Thoracic aorta (tissue), 2 donors: ENCODE results near the gene PABPN1L. TPM values are rescaled to one million over a fixed set of nuclear protein-coding genes. Genes with fewer than 3 reads are reported as not detected.

Experiments used
- ATAC-seq: fragments of 150-250 bp; one replicate; pipeline ENCODE4 v1.8.0; 2017; ENCODE audit warnings: low read depth; ENCODE audit not compliant: insufficient number of reproducible peaks, low FRiP score
- DNase-seq: peaks from one replicate; pipeline ENCODE4 v3.0.0-alpha.2; 2020; ENCODE audit warnings: low spot score
- H3K27ac ChIP-seq, 2 donors: fragments of 200-600 bp; sonication (generic); 1 replicate in 1 of 2; 2 replicates in 1 of 2; pipeline ENCODE4 v1.5.1; 2016; ENCODE audit warnings: mild to moderate bottlenecking in 2 of 2, moderate library complexity in 2 of 2
- H3K27me3 ChIP-seq: fragments of 200-600 bp; sonication (generic); replicated peaks from 2 replicates; pipeline ENCODE4 v1.6.0; 2016; ENCODE audit warnings: mild to moderate bottlenecking; ENCODE audit not compliant: insufficient read depth
- H3K36me3 ChIP-seq: fragments of 200-600 bp; sonication (generic); one replicate; pipeline ENCODE4 v1.5.1; 2016
- H3K4me1 ChIP-seq, 2 donors: fragments of 200-600 bp; sonication (generic); 1 replicate in 1 of 2; 2 replicates in 1 of 2; pipeline versions ENCODE4 v1.5.1 to v1.6.0; 2016; ENCODE audit warnings: low read depth in 2 of 2, mild to moderate bottlenecking in 1 of 2; ENCODE audit not compliant: control insufficient read depth in 1 of 2
- H3K4me3 ChIP-seq: fragments of 200-600 bp; sonication (generic); 2 replicates; pipeline ENCODE4 v1.5.1; 2016; ENCODE audit warnings: mild to moderate bottlenecking
- H3K9me3 ChIP-seq: fragments of 200-600 bp; sonication (generic); 2 replicates; pipeline ENCODE4 v1.5.1; 2016
- total RNA-seq, 2 donors: library from RNA; depleted of rRNA; stranded (reverse); fragments of >200 nt; gene quantifications; one replicate each; pipeline versions ENCODE4 v1.1.0 to v1.2.3, GENCODE V29; 2016
- TF ChIP-seq, protein P1 (sequence below): fragments of 200-600 bp; sonication (generic); IDR thresholded peaks from one replicate; pipeline ENCODE4 v1.5.1; 2019; ENCODE audit warnings: antibody characterized with exemption

Gene PABPN1L
- total RNA-seq, 2 donors from 2014 or later: not detected

DNA sequence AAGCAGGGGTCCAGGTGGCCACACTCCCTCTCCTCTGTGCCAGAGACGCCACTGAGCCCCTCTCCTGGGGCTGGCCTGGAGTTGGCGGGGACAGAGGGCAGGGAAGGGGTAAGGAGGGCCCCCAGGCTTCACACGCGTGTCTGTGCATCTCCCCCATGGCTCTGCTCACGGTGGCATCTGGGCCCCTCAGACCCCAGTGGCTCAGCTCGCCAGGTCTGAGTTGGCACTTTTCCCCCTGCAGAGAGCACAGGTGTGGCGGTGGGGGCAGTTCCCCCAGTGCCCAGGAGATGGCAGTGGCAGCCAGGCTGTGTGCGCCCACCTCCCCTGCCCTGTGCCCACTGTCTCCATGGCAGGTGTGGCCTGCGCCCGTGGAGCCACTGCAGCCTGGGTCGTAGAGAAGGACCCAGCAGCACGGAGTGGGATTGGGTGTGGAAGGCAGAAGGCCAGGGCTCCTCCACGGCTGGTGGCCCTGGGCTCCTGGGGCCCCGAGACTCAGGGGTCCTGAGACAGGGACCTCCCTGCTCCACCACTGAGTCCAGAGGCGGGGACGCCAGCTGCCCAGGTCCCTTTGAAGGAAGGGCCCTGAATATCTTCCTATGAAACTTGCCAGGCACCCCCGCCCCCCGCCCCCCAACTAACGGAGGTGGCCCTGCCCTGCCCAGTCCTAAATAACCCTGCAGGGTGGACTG, 50.4 kb downstream of the PABPN1L start:
- H3K36me3 ChIP-seq: no peaks in the 10 kb centered on the region
- TF ChIP-seq, protein P1, sequence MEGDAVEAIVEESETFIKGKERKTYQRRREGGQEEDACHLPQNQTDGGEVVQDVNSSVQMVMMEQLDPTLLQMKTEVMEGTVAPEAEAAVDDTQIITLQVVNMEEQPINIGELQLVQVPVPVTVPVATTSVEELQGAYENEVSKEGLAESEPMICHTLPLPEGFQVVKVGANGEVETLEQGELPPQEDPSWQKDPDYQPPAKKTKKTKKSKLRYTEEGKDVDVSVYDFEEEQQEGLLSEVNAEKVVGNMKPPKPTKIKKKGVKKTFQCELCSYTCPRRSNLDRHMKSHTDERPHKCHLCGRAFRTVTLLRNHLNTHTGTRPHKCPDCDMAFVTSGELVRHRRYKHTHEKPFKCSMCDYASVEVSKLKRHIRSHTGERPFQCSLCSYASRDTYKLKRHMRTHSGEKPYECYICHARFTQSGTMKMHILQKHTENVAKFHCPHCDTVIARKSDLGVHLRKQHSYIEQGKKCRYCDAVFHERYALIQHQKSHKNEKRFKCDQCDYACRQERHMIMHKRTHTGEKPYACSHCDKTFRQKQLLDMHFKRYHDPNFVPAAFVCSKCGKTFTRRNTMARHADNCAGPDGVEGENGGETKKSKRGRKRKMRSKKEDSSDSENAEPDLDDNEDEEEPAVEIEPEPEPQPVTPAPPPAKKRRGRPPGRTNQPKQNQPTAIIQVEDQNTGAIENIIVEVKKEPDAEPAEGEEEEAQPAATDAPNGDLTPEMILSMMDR: peak; percentile 33
- H3K4me1 ChIP-seq: peaks cover 0 to 17% of the 10 kb centered on the region in 2 donors
- H3K4me3 ChIP-seq: no peak overlapping the region
- DNase-seq: no peak
- H3K9me3 ChIP-seq: no peaks in the 10 kb centered on the region
- H3K27me3 ChIP-seq: no peaks in the 10 kb centered on the region
- no peak for ATAC-seq
- H3K27ac ChIP-seq: no peak overlapping the region

DNA sequence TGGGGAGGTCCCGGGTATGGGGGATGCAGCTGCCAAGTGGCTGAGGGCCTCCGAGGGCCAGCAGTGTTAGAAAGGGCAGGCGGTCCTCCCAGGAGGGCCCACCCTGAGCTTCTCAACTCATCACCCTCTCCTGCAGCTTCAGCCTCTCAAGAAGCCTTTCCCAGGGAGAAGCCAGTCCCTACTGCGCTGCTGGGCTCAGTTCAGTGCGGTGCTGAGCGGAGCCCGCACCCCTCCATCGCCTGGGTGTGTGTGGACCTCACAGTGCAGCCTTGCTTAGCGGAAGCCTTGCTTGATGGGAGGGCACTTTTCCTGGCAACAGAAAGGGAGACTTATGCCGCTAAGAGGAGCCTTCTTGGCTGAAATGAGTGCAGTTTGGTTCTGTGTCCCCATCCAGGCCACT, 51.2 kb downstream of the PABPN1L start:
- Histone ChIP-seq H3K27me3 (no peaks in the 10 kb centered on the region), H3K27ac (no peak overlapping the region), H3K4me1 (peaks cover 7 to 25% of the 10 kb centered on the region in 2 donors), H3K36me3 (no peaks in the 10 kb centered on the region), H3K4me3 (no peak overlapping the region), H3K9me3 (no peaks in the 10 kb centered on the region)
- ATAC-seq (no peak), DNase-seq (no peak)
- TF ChIP-seq, protein P1: no peak

DNA sequence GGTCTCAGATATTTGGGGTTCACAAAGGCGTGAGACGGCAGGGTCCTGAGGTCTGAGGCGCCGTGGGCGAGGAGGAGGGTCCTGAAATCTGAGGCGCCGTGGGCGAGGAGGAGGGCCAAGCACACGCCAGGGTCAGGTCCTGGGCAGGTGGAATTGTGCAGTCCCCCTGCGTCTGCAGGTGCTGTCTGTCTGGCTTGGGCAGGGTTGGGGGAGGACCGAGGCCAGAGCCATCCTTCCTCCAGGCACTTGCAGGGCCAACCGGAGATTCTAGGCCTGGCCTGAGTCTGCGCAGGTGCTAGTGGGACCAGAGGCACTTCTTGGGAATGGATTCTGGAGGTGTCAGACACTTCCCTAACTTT, 52.3 kb downstream of the PABPN1L start:
- no peak overlapping the region for H3K27ac ChIP-seq
- ATAC-seq (no peak), DNase-seq (no peak)
- peaks cover 8% of the 10 kb centered on the region for H3K36me3 ChIP-seq
- peaks cover 11 to 34% of the 10 kb centered on the region in 2 donors for H3K4me1 ChIP-seq
- H3K4me3 ChIP-seq: no peak overlapping the region
- H3K9me3 ChIP-seq: no peaks in the 10 kb centered on the region
- TF ChIP-seq, protein P1: no peak
- no peaks in the 10 kb centered on the region for H3K27me3 ChIP-seq

Other genes with a start within 250 kb of the PABPN1L start
- under 1 TPM in 1 of 2 donors, not detected in 1; 0.92 TPM for gene IL17C, start 228.1 kb downstream of the PABPN1L start, total RNA-seq
- 100 to 1,000 TPM; 169 to 295 TPM for gene CYBA, start 215.6 kb downstream of the PABPN1L start, total RNA-seq
- 10 to 100 TPM; 22.4 to 38.9 TPM for gene MVD, start 203.6 kb downstream of the PABPN1L start, total RNA-seq
- under 1 TPM in 1 of 2 donors, not detected in 1; 0.27 TPM for gene SNAI3, start 180.2 kb downstream of the PABPN1L start, total RNA-seq
- gene RNF166, start 160.3 kb downstream of the PABPN1L start, total RNA-seq: 10 to 100 TPM; 20.7 to 36.6 TPM
- 10 to 100 TPM; 11.1 to 21.0 TPM for gene CTU2, start 160.2 kb downstream of the PABPN1L start, total RNA-seq
- gene PIEZO1, start 81.4 kb downstream of the PABPN1L start, total RNA-seq: 100 to 1,000 TPM; 108 to 179 TPM
- under 1 TPM in 1 of 2 donors, not detected in 1; 0.71 TPM for gene CDT1, start 62.9 kb downstream of the PABPN1L start, total RNA-seq
- 10 to 100 TPM; 45.5 to 80.7 TPM for gene APRT, start 54.7 kb downstream of the PABPN1L start, total RNA-seq
- 10 to 100 TPM; 24.8 to 38.7 TPM for gene GALNS, start 9.7 kb downstream of the PABPN1L start, total RNA-seq
- 10 to 100 TPM; 12.4 to 31.4 TPM for gene TRAPPC2L, start 9.5 kb downstream of the PABPN1L start, total RNA-seq
- gene CBFA2T3, start 110.5 kb upstream of the PABPN1L start, total RNA-seq: 1 to 10 TPM; 3.9 to 6.6 TPM
- 10 to 100 TPM; 24.1 to 41.7 TPM for gene ACSF3, start 227.2 kb upstream of the PABPN1L start, total RNA-seq